H9 (cell line): ENCODE results near the gene GPHN. TPM values are rescaled to one million over a fixed set of nuclear protein-coding genes. Genes with fewer than 3 reads are reported as not detected.

ENCODE experiments used
- DNase-seq: peaks from one replicate; pipeline ENCODE4 v3.0.0-alpha.2; 2017
- H2AFZ ChIP-seq: one replicate; pipeline ENCODE4 v1.6.1; 2013; ENCODE audit warnings: mild to moderate bottlenecking, low read length, control low read depth, moderate library complexity
- H2AK5ac ChIP-seq: 2 replicates; pipeline ENCODE4 v1.6.1; 2013; ENCODE audit warnings: low read length, control low read depth, mixed read lengths; ENCODE audit not compliant: insufficient read length
- H2BK120ac ChIP-seq: one replicate; pipeline ENCODE4 v1.6.1; 2013; ENCODE audit warnings: low read depth, mild to moderate bottlenecking, low read length, control low read depth, inconsistent platforms; ENCODE audit not compliant: poor library complexity, severe bottlenecking
- H2BK12ac ChIP-seq: 2 replicates; pipeline ENCODE4 v1.6.1; 2013; ENCODE audit warnings: low read length, control low read depth, mixed read lengths, low read depth; ENCODE audit not compliant: insufficient read length
- H2BK15ac ChIP-seq: 2 replicates; pipeline ENCODE4 v1.6.1; 2013; ENCODE audit warnings: low read depth, low read length, control low read depth
- H2BK20ac ChIP-seq: one replicate; pipeline ENCODE4 v1.6.1; 2013; ENCODE audit warnings: low read depth, mild to moderate bottlenecking, low read length, control low read depth, inconsistent platforms; ENCODE audit not compliant: poor library complexity, severe bottlenecking
- H2BK5ac ChIP-seq: 2 replicates; pipeline ENCODE4 v1.6.1; 2013; ENCODE audit warnings: low read length, control low read depth, mixed read lengths; ENCODE audit not compliant: insufficient read length
- H3K14ac ChIP-seq: 2 replicates; pipeline ENCODE4 v1.6.1; 2013; ENCODE audit warnings: low read length, control low read depth; ENCODE audit not compliant: insufficient read depth
- H3K18ac ChIP-seq: 2 replicates; pipeline ENCODE4 v1.6.1; 2013; ENCODE audit warnings: low read depth, mild to moderate bottlenecking, mixed read lengths, low read length, control low read depth; ENCODE audit not compliant: insufficient read length
- H3K23ac ChIP-seq: 2 replicates; pipeline ENCODE4 v1.6.1; 2013; ENCODE audit warnings: low read length, control low read depth, mixed read lengths, low read depth; ENCODE audit not compliant: insufficient read length
- H3K23me2 ChIP-seq: 2 replicates; pipeline ENCODE4 v1.6.1; 2013; ENCODE audit warnings: low read depth, mild to moderate bottlenecking, mixed read lengths, low read length, control low read depth; ENCODE audit not compliant: insufficient read length, poor library complexity, severe bottlenecking
- H3K27ac ChIP-seq: 2 replicates; pipeline ENCODE4 v1.5.1; 2013; ENCODE audit warnings: low read length, control low read depth, mixed read lengths, low read depth; ENCODE audit not compliant: insufficient read length
- H3K27me3 ChIP-seq: 2 replicates; pipeline ENCODE4 v1.6.1; 2013; ENCODE audit warnings: low read length, control low read depth, inconsistent platforms; ENCODE audit not compliant: insufficient read depth
- H3K4ac ChIP-seq: 2 replicates; pipeline ENCODE4 v1.6.1; 2013; ENCODE audit warnings: low read depth, mild to moderate bottlenecking, control low read depth, inconsistent platforms, low read length, moderate library complexity
- H3K4me1 ChIP-seq: 2 replicates; pipeline ENCODE4 v1.6.1; 2013; ENCODE audit warnings: low read length, control low read depth, inconsistent platforms; ENCODE audit not compliant: insufficient read depth
- H3K4me2 ChIP-seq: 2 replicates; pipeline ENCODE4 v1.6.1; 2013; ENCODE audit warnings: low read length, control low read depth, mixed read lengths; ENCODE audit not compliant: insufficient read length, insufficient read depth
- H3K56ac ChIP-seq: 2 replicates; pipeline ENCODE4 v1.6.1; 2013; ENCODE audit warnings: low read depth, mild to moderate bottlenecking, mixed read lengths, low read length, control low read depth; ENCODE audit not compliant: insufficient read length
- H3K79me1 ChIP-seq: 2 replicates; pipeline ENCODE4 v1.6.1; 2013; ENCODE audit warnings: low read depth, mild to moderate bottlenecking, moderate library complexity, low read length, control low read depth, inconsistent platforms; ENCODE audit not compliant: insufficient read depth, poor library complexity, severe bottlenecking
- H3K79me2 ChIP-seq: 2 replicates; pipeline ENCODE4 v1.6.1; 2013; ENCODE audit warnings: low read length, control low read depth, inconsistent platforms; ENCODE audit not compliant: insufficient read depth
- H3K9ac ChIP-seq: 2 replicates; pipeline ENCODE4 v1.6.1; 2013; ENCODE audit warnings: low read length, control low read depth, mixed read lengths; ENCODE audit not compliant: insufficient read length; ENCODE audit errors: extremely low read depth
- H3K9me3 ChIP-seq: one replicate; pipeline ENCODE4 v1.6.1; 2013; ENCODE audit warnings: low read depth, low read length, inconsistent platforms; ENCODE audit not compliant: control insufficient read depth
- H3T11ph ChIP-seq: one replicate; pipeline ENCODE4 v1.6.1; 2013; ENCODE audit warnings: mild to moderate bottlenecking, low read length, control low read depth, inconsistent platforms
- H4K20me1 ChIP-seq: one replicate; pipeline ENCODE4 v1.6.1; 2013; ENCODE audit not compliant: control insufficient read depth, insufficient read length, insufficient read depth
- H4K5ac ChIP-seq: 2 replicates; pipeline ENCODE4 v1.6.1; 2013; ENCODE audit warnings: low read depth, mild to moderate bottlenecking, mixed read lengths, low read length, control low read depth; ENCODE audit not compliant: insufficient read length
- H4K8ac ChIP-seq: replicated peaks from 2 replicates; pipeline ENCODE4 v1.6.1; 2013; ENCODE audit warnings: low read length, control low read depth, mixed read lengths, low read depth; ENCODE audit not compliant: insufficient read length
- H4K91ac ChIP-seq: 2 replicates; pipeline ENCODE4 v1.6.1; 2013; ENCODE audit warnings: low read depth, mild to moderate bottlenecking, moderate library complexity, mixed read lengths, low read length, control low read depth; ENCODE audit not compliant: insufficient read length
- H3K27ac Mint-ChIP-seq, 3 experiments: 2 replicates in 2 of 3; 3 replicates in 1 of 3; pipeline ENCODE4 v1.8.0; 2020 to 2021; ENCODE audit warnings: mixed read lengths in 3 of 3, mild to moderate bottlenecking in 1 of 3, moderate library complexity in 1 of 3
- H3K27me3 Mint-ChIP-seq: 2 replicates; pipeline ENCODE4 v1.8.0; 2021; ENCODE audit warnings: low read depth, mild to moderate bottlenecking, moderate library complexity, mixed read lengths
- H3K36me3 Mint-ChIP-seq, 3 experiments: 2 replicates in 2 of 3; 3 replicates in 1 of 3; pipeline ENCODE4 v1.8.0; 2020 to 2021; ENCODE audit warnings: low read depth in 3 of 3, mixed read lengths in 3 of 3; ENCODE audit not compliant: insufficient read depth in 1 of 3
- H3K4me1 Mint-ChIP-seq, 2 experiments: 2 replicates each; pipeline ENCODE4 v1.8.0; 2020; ENCODE audit warnings: mixed read lengths in 2 of 2
- H3K4me3 Mint-ChIP-seq, 2 experiments: 2 replicates in 1 of 2; 3 replicates in 1 of 2; pipeline ENCODE4 v1.8.0; 2020 to 2021; ENCODE audit warnings: mild to moderate bottlenecking in 2 of 2, mixed read lengths in 2 of 2, moderate library complexity in 1 of 2
- H3K9me3 Mint-ChIP-seq, 2 experiments: 2 replicates in 1 of 2; 3 replicates in 1 of 2; pipeline ENCODE4 v1.8.0; 2020; ENCODE audit warnings: mild to moderate bottlenecking in 2 of 2, mixed read lengths in 2 of 2, moderate library complexity in 1 of 2
- CTCF ChIP-seq: fragments of 200-600 bp; sonication (generic); conservative IDR thresholded peaks from 3 replicates; pipeline ENCODE4 v1.8.0; 2021; ENCODE audit warnings: antibody characterized with exemption, mild to moderate bottlenecking
- WGBS: extraction: QIAGEN DNeasy Blood & Tissue Kit; methylation state at CpG from one replicate; pipeline ENCODE4 v1.1.7; 2013; ENCODE audit warnings: missing lambda C conversion rate, low lambda C conversion rate, mixed read lengths; ENCODE audit not compliant: insufficient read length; ENCODE audit errors: extremely low coverage; 5-methylcytosine and 5-hydroxymethylcytosine counted together
- total RNA-seq: library from RNA; stranded (reverse); gene quantifications from 2 replicates; pipeline ENCODE4 v1.2.1, GENCODE V29; 2021

GPHN gene
- total RNA-seq, 1 experiment from 2014 or later: 16.1 TPM

GRCh38 chr14:66910311-66910840, 402.4 kb downstream of the GPHN start:
- Histone ChIP-seq H3K4ac (no peak overlapping the region), H2AFZ (no peak overlapping the region), H3K79me1 (no peaks in the 10 kb centered on the region), H3K27ac (no peak overlapping the region), H3K27me3 (no peaks in the 10 kb centered on the region), H2BK120ac (no peak overlapping the region), H3K9me3 (no peaks in the 10 kb centered on the region), H3K79me2 (no peaks in the 10 kb centered on the region), H3K18ac (no peak overlapping the region), H4K20me1 (no peaks in the 10 kb centered on the region), H3K4me1 (no peaks in the 10 kb centered on the region), H2BK12ac (no peak overlapping the region), H2BK20ac (no peak overlapping the region), H2BK15ac (no peak overlapping the region), H2AK5ac (no peak overlapping the region), H3K23ac (no peak overlapping the region), H3K9ac (no peak overlapping the region), H4K5ac (no peak overlapping the region), H2BK5ac (no peak overlapping the region), H3K4me2 (no peak overlapping the region), H3T11ph (no peak overlapping the region), H3K14ac (no peak overlapping the region), H4K91ac (no peak overlapping the region), H3K56ac (no peak overlapping the region), H3K23me2 (no peaks in the 10 kb centered on the region), H4K8ac (no peak overlapping the region)
- no peak overlapping the region for H3K27ac Mint-ChIP-seq
- no CpG with 5 or more reads among the region's 1 CpG for WGBS
- no peak overlapping the region for H3K4me3 Mint-ChIP-seq
- H3K27me3 Mint-ChIP-seq: no peaks in the 10 kb centered on the region
- DNase-seq: no peak
- H3K4me1 Mint-ChIP-seq: no peaks in the 10 kb centered on the region
- no peak for TF ChIP-seq CTCF
- H3K36me3 Mint-ChIP-seq: no peaks in the 10 kb centered on the region
- H3K9me3 Mint-ChIP-seq: no peaks in the 10 kb centered on the region; a peak in 1 of 5 replicates
